HEK293 (cell line): ENCODE results near the gene SNAI1.

ENCODE experiments used
- SETDB1 ChIP-seq: IDR thresholded peaks from one replicate; pipeline ENCODE4 v1.6.1; 2017; ENCODE audit warnings: mild to moderate bottlenecking, low read length, moderate library complexity, mixed read lengths; ENCODE audit not compliant: insufficient read length
- TF ChIP-seq, protein P1 (sequence below): fragments of 450-650 bp; formaldehyde crosslinking; IDR thresholded peaks from 2 replicates; pipeline ENCODE4 v1.5.1; 2016; ENCODE audit warnings: missing biosample characterization, missing genetic modification characterization

DNA sequence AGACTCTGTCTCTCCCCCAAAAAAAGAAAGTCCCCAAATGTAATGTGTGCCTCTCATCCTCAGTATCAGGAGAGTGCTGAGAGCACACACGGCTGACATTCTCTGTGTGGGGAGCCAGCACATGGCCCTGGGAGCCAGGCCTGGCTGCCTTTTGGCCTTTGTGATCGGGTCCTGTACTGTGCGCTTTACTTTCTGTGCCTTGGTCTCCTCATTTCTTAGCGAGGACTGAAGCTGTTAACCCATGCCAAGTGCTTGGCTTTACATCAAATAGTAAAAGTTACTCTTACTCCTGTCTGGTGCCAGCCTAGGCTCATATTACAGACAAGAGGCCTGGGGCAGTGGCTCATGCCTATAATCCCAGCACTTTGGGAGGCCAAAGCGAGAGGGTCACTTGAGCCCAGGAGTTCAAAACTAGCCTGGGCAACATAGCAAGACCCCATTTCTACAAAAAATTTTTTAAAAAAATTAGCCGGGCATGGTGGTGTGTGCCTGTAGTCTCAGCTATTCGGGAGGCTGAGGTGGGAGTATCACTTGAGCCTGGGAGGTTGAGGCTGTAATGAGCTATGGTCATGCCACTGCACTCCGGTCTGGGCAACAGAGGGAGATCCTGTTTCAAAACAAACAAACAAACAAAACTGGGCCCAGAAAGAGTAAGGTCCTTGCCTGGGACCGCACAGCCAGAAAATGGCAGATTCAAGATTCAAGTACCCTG is 50.3 kb downstream of the SNAI1 start:
- no peak for TF ChIP-seq SETDB1
- TF ChIP-seq, protein P1, sequence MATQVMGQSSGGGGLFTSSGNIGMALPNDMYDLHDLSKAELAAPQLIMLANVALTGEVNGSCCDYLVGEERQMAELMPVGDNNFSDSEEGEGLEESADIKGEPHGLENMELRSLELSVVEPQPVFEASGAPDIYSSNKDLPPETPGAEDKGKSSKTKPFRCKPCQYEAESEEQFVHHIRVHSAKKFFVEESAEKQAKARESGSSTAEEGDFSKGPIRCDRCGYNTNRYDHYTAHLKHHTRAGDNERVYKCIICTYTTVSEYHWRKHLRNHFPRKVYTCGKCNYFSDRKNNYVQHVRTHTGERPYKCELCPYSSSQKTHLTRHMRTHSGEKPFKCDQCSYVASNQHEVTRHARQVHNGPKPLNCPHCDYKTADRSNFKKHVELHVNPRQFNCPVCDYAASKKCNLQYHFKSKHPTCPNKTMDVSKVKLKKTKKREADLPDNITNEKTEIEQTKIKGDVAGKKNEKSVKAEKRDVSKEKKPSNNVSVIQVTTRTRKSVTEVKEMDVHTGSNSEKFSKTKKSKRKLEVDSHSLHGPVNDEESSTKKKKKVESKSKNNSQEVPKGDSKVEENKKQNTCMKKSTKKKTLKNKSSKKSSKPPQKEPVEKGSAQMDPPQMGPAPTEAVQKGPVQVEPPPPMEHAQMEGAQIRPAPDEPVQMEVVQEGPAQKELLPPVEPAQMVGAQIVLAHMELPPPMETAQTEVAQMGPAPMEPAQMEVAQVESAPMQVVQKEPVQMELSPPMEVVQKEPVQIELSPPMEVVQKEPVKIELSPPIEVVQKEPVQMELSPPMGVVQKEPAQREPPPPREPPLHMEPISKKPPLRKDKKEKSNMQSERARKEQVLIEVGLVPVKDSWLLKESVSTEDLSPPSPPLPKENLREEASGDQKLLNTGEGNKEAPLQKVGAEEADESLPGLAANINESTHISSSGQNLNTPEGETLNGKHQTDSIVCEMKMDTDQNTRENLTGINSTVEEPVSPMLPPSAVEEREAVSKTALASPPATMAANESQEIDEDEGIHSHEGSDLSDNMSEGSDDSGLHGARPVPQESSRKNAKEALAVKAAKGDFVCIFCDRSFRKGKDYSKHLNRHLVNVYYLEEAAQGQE (tag by site-specific recombination), result no peak
